SKM-1 (cell line): ENCODE measurements around the gene TBX10.
A peak's percentile ranks its signal among the peaks of the same experiment; 100 is the strongest.
"Not testable (repeated sequence)": the region's sequence is repeated elsewhere in the genome, so short reads cannot be mapped to it uniquely, and the experiment has no call there.

ENCODE experiments used
- DNase-seq: peaks from one replicate; lab custom pipeline; 2025; ENCODE audit not compliant: unreplicated experiment; lab: John Stamatoyannopoulos, UW

TBX10 gene

DNA sequence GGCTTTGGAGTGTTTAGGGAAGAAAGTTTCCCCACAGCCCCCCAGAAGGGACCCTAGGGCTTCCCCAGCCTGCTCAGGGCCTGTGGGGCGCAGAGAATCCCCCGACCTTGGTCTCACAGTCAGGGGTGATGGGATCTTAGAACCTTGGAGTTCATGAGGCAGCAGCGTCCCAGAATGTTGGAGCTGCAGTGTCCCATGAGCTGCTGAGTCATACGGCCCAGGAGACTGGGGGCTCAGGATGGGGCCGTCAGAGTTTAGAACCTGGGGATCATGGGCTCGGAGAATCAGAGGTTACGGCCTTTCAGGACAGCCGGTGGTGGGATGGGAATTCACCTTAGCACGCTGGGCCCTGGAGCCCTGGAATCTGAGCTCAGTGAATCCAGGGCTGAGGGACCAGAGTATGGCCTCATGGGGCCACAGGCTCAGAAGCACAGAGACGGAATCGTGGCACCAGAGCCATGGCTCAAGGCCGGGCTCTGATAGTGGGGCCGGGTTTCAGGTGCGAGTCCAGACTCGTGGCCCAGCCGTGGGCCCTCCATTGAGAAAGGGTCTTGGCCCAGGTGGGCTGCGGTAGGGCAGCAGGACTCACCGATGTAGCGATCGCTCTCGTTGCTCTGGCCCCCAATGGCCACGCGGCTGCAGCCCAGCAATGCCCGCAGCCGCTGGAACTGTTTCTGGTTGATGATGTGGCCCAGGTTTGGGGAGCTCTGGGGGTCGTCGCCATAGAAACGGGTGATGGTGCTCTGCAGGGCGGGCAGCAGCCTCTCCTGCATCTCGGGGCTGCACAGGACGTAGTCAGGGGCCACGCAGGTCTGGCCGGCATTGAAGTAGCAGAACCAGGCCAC is 25.4 kb upstream of the TBX10 start:
- DNase-seq, result no peak

DNA sequence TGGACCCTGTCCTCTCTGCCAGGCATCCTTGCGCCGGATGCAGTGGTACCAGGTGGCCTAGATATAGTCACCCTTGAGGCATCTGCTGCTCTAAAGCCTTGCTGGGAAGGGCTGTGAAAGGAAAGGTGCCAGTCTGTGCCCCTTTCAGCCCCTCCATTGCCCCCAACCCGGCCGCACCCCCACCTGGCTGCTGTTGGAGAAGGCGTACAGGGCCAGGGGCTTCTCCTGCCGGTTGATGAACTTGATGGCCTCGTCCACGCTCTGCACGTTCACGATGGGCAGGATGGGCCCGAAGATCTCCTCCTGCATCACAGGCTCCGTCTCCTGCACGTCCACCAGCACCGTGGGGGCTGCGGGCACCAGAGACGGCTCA is 24.6 kb upstream of the TBX10 start:
- DNase-seq, result no peak

DNA sequence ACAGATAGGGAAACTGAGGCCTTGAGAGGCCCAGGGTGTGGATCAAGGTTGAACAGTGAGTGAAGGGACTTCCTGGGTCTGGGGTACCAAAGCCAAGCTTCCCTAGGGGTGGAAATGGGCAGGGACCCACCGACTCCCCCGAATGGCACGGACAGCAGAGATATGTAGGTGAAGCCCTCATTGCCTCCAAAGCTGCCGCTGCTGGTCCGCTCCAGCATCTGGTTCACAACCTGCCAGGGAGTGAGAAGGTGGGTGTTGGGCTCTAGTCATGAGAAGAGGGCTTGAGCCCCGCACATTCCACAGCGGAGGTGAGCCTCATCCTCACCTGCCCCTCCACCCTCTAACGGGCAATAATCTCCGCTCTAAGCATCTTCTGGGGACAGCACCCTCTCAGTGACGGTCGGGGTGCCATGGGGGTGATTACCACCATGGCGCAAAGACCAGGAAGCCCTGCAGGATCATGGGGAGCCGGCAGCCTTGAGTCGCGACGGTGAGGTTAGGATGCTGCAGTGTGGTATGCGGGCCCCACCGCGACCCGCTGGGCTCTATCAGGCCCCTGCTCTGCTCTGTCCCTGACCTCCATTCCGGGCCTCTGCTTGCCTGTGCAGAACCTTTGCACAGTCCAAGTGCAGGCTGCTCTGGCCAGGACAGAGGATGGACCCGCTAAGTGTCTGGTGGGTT is 24.1 kb upstream of the TBX10 start:
- no peak for DNase-seq

DNA sequence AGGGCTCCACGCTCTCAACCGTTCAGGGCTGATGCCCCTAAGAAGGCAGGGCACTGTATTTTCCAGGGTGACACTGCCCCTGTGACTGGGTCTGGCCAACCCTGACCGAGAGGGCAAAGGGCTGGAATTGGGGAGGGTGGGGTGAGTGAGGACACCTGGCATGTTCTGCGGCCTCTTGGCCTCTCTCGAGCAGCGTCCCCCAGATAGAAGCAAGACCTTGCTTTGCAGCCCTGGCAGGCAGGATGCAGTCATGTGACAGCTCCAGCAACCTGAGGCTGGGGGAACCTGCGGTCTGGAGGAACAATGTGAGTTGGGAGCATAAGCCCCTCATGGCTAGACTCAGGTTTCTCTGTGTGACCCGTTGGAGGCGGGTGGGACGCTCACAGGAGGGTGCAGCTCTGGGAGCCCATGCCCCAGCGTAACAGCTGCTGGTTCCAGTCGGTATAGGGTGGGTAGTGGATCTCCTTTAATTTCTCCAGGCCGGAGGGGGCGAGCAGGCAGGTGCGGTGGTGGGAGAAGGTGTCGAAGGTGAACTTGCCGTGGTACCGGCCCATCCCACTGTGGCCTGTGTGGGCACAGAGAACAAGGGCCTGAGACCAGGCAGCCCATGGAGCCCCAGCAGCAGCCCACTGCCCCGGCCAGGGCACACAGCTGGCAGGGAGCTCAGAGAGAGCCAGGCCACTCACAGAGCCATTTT is 23.4 kb upstream of the TBX10 start:
- DNase-seq, result no peak

DNA sequence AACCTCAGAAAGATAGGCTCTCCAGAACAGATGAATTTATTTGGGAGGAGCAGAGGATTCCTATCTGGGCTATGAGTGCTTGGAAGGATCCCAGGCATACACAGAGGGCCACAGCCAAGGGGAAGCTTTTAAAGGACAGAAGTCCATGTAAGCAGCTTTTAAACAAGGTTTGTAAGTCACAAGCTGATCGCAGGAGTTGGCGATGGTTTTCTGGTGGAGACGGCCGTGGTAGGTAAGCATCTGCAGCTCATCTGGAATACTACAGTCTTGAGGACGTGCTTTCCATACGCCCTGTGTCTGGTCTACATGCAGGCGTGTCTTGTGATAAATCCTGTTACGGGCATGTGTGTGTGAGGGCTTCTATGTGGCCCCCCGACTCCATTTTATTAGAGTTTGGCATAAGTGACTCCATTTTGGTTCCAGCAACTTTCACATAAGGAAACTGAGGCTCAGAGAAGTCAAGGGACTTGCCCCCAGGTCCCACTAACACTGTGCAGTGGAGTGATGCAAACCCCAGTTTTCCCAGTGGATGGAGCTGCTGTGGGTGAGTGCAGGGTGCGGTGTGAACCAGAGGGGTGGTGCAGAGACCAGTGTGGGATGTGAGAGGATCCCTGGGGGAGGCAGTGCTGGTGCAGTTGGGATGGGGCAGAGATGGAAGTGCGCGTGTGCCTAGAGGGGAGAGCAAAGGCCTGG is 22.7 kb upstream of the TBX10 start:
- DNase-seq, result no peak

DNA sequence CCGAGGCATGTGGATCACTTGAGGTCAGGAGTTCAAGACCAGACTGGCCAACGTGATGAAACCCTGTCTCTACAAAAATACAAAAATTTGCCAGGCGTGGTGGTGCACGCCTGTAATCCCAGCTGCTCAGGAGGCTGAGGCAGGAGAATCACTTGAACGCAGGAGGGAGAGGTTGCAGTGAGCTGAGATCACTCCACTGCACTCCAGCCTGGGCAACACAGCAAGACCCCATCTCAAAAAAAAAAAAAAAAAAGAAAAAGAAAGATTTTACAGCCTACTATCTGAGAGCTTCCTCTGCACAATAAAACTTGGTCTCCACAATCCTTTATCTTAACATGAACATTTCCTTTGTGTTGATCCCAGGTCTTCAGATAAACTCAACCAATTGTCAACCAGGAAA is 21.2 kb upstream of the TBX10 start:
- DNase-seq, result not testable (repeated sequence)

DNA sequence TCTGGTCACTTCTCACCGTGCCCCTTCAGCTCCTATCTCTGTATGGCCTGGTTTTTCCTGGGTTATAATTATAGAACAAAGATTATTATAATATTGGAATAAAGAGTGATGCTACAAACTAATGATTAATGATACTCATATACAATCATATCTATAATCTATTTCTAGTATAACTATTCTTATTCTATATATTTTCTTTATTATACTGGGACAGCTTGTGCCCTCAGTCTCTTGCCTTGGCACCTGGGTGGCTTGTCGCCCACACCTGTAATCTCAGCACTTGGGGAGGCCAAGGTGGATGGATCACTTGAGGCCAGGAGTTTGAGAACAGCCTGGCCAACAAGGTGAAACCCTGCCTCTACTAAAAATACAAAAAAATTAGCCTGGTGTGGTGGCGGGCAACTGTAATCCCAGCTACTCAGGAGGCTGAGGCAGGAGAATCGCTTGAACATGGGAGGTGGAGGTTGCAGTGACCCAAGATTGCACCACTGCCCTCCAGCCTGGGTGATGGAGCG is 20.1 kb upstream of the TBX10 start:
- not testable (repeated sequence) for DNase-seq

DNA sequence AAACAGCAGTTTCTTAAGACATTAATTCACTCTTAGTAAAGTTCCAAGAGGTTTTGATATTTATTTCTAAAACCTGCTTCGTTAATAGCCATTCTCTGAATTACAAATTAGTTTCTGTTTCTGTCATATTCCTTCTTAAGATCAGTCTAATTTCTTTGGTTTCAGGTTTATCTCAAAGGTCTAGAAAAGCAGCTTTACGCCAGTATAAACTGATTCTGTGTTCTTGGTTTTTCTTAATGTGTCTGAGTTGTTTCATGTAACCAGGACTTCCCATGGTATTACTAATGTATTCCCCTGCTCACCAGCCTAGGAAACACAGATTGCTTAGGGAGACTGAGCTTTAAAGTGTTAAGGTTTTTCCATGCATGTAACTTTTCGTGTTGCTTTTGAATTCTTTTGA is 17.7 kb upstream of the TBX10 start:
- DNase-seq, result no peak

DNA sequence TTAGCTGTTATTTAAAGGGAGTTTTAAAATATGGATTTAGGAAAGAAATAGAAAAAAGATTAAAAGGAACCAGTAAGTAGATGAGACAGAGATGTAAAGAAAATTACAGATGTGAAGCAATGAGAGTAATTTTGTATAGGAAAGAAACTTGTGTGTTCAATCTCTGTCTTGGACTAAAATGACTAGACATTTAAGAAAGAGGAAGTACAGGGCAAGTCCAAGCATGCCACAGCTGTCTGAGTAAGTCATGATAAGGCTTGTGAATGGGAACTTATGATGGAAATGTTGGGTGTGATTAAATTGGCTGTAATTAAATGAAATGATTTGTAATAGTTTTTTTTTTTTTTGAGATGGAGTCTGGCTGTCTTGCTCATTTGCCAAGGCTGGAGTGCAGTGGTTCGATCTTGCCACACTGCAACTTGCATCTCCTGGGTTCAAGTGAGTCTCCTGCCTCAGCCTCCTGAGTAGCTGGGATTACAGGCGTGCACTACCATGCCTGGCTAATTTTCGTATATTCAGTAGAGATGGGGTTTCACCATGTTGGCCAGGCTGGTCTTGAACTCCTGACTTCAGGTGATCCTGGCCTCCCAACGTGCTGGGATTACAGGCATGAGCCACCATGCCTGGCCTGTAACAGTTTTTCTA is 16.8 kb upstream of the TBX10 start:
- peak; percentile 30 for DNase-seq

DNA sequence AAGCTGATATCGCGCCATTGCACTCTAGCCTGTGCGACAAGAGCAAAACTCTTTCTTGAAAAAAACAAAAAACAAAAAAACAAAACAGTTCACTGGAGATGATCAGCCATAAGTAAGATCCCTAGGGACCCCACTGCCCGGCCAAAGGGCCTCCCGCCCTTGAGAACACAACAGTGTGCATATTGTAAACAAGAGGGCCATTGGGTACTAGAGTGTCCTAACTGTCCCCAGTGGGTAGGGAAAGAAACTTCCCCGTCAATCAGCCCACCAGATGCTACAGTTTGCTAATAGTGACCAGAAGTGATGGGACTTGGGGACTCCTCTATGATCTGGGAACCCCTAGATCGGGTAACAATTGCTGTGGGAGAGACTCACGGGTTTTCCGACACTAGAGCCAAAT is 14.7 kb upstream of the TBX10 start:
- DNase-seq, result no peak

DNA sequence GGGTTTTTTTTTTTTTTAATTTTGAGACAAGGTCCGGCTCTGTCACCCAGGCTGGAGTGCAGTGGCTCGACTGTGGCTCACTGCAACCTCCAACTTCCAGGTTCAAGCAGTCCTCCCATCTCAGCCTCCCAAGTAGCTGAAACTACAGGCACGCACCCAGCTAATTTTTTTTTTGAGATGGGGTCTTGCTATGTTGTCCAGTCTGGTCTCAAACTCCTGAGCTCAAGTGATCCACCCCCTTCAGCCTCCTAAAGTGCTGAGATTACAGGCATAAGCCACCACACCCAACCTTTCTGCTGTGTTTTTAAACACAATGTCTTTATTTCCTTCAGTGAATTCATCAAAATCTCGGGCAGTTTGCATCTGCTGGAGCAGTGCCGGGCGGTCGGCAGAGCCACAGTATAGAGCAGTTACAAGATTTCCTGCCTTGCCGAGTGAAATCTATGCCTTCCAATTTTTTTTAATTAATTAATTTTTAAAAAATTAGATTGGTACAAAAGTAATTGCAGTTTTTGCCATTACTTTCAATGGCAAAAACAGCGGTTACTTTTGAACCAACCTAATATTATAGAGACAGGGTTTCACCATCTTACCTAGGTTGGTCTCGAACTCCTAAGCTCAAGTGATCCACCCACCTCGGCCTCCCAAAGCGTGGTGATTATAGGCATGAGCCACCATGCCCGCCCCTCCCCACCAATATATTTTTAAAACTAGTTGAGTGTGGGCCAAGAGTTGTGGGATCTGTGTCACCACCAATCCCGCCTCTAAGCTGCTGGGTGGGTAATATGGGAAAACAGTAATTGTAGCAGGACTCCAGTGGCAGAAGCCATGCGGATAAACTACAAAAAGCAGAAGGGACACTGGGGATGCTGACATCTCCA is 13.6 kb upstream of the TBX10 start:
- DNase-seq, result no peak

DNA sequence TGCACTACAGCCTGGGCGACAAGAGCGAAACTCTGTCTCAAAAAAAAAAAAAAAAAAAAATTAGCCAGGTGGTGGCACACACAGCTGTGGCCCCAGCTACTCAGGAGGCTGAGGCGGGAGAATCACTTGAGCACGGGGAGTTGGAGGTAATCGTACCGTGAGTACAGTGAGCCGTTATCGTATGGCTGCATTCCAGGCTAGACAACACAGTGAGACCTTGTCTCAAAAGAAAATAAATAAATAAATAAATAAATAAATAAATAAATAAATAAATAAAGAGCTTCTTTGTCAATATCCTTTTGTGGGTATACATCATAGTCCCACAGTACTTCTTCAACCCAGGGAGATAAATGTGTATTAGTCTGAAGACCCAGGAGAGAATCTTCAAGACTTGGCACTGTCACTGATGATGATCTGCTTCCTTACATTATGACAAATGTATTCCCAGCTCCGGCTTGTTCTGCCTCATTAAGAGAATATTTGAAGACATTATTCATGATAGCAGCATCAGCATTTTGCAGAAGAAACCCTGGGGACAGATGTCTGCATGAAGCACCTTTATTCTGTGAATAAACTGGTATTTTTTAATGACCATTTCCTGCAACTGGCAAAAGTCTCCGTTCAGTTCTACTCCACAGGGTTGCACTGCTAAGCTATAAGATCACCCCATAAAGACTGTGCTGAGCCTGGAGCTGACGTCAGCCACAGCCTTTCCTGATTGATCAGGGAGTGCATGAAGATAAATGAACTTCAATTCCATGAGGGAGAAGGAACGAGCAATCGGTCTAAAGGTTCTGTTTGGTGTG is 12.6 kb upstream of the TBX10 start:
- DNase-seq, result no peak

DNA sequence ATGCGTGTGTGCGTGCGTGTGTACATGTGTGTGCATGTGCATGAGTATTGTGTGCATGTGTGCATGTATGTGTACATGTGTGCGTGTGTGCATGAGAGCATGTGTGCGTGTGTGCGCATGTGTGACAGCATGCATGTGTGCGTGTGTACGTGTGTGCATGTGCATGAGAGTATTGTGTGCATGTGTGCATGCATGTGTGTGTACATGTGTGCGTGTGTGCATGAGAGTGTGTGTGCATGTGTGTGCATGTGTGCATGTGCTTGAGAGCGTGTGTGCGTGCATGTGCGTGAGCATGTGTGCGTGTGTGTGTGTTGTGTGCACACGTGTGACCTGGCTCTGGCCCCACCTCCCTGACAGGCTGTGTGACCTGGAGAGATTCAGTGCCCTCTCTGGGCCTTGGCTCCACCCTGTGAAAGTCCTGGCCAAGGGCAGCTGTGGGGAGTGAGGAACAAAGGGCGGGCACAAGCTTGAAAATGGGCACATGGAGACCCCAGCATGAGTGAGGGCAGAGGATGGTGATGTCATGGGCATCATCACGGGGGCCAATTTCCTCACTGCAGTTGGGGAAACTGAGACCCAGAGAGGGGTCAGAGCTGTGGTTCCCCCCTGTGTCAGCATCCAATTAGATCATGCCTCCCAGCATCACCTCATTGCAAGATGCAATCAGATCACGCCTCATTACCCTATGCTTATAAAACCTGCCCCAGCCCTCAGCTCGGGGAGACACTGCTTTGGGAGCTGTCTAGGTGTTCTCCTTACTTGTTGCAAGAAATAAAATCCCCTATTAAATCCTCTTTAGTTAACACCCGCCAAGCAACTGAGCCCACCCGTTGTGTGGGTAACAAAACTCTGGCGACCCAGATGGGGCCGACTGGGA is 10.3 kb upstream of the TBX10 start:
- DNase-seq, result no peak

DNA sequence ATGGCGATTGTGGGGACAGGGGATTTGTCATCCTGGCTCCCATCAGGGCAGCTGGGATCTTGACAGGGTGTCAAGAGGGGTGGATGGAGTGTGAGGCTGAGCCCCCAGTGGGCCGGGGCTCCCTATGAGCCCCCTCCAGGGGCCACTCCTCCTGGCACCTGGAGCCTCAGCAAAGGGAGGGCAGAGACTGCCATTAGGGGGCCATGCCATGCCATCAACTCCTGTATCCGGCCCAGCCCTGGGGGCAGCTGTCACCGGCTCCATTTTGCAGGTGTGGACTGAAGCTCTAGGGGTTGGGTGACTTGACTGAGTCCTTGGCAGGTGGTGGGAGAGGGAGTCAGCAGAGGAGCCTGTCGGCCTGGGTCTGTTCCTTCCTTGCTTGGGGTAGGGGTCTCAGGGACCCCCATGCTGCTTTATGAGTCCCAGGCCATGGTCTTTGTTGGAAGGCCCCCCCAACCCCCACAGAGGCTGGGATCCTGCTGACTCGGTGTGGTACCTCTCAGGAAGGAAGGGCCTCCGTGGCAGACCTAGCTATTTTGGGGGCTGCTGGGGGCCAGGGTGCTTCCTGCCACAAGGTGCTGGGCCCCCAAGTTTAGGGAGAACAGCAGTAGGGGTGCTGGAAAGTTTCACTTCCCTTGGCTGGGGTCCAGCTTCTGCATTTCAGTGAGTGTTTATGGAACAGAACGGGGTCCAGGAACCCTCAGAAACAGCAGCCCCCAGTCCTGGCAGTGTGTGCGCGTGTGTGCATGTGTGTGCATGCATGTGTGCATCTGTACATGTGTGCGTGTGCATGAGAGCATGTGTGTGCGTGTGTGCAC is 9.4 kb upstream of the TBX10 start:
- DNase-seq, result no peak

DNA sequence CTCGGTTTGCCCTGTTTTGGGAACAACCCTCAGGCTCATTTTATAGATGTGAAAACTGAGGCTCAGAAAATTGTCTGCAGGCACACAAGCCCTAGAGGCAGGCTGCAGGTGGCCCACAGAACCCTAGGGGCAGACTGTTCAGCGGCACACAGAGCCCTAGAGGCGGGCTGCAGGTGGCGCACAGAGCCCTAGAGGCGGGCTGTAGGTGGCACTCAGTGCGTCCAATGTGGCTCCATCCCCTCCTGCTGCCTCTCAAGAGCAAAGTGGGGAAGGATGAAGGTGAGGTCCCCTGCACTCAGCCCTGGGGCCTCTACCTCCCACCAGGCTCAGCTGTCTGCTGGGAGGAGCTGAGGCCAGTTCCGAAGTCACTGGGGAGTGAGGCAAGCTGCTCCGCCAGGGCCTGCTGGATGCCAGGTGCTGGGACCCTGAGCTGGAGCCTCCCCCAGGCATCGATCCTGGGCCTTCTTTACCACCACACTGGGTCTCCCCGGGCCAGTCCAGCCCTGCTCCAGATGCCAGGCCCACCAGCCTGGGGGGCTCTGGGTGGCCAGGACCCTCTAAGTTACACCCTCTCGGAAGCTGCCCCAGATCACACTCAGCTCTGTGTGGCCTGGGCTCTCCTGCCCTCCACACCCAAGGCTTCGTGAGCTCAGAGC is 8.7 kb upstream of the TBX10 start:
- no peak for DNase-seq

DNA sequence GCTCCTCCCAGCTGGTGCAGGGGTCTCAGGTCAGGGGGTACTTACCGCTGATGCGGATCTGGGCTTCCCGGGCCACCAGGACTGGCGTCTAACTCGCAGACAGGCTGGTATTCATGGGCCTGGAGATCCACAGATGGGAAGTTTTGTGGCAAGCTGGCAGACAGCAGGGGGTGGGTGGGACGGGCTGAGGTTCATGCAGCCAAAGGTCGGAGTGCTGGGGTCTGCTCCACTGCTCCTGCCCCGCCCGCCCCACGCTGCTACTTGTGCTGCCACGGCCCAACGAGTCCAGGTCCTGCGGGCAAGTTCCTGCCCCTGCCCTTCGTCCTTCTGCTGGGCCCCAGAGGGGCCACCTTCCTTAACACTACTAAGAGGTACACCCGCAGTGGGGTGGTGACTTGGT is 7.9 kb upstream of the TBX10 start:
- no peak for DNase-seq
